ENCODE results near the gene GALNT4.

The GALNT4 gene

DNA sequence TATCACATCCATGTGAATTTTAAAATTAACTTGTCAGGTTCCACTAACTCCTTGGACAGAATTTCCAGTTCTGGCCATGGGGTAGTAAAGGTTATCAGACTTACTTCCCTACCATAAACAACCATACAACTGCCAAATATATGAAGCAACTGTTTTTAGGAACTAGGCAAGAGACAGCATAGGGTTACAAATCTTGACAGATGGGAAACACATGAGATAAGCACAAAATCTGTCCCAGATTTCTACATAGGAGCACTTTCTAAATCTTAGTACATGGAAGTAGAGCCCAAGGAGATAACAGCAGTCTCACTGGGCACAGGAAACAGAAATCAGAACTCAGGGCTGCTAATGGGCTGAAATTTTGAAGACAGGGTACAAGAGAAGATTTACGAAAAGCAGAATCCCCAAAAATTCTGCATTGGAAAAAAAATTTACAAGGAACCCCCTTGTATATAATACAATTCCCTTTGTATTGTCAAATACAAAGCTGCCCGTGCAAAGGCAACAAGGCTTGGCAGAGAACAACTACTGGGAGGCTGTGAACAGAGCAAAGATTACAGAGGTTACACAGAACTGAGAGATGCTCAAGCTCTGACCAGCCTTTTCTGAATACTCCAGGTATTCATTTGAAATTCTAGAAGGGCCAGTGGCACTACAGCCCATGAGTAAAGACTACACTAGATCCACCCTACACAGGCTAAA lies 43.2 kb downstream of the GALNT4 start:
- H3K27me3 ChIP-seq (ENCODE audit: control insufficient read depth, insufficient read depth, low read length): no peaks in the 10 kb centered on the region
- H3K36me3 ChIP-seq (ENCODE audit: control insufficient read depth, insufficient read depth, low read length): no peaks in the 10 kb centered on the region
- H3K4me1 ChIP-seq (ENCODE audit: control insufficient read depth, insufficient read depth, low read length): no peaks in the 10 kb centered on the region
- no peaks in the 10 kb centered on the region for H3K9me3 ChIP-seq (ENCODE audit: control insufficient read depth, low read length)
- H3K4me3 ChIP-seq (ENCODE audit: low read length): no peak overlapping the region
- H3K9ac ChIP-seq (ENCODE audit: low read length): no peak overlapping the region

- Histone ChIP-seq H3K9me3 (ENCODE audit: control insufficient read depth, low read length) (no peaks in the 10 kb centered on the region), H3K4me3 (ENCODE audit: low read length) (no peak overlapping the region), H3K27me3 (ENCODE audit: control insufficient read depth, insufficient read depth, low read length) (no peaks in the 10 kb centered on the region), H3K4me1 (ENCODE audit: control insufficient read depth, insufficient read depth, low read length) (peaks cover 6% of the 10 kb centered on the region), H3K9ac (ENCODE audit: low read length) (no peak overlapping the region), H3K36me3 (ENCODE audit: control insufficient read depth, insufficient read depth, low read length) (no peaks in the 10 kb centered on the region)
Observed at GRCh38 chr12:89479982-89480381, 44.6 kb downstream of the GALNT4 start.

GRCh38 chr12:89477633-89478279 lies 46.8 kb downstream of the GALNT4 start:
- Histone ChIP-seq H3K27me3 (ENCODE audit: control insufficient read depth, insufficient read depth, low read length) (no peaks in the 10 kb centered on the region), H3K36me3 (ENCODE audit: control insufficient read depth, insufficient read depth, low read length) (no peaks in the 10 kb centered on the region), H3K9me3 (ENCODE audit: control insufficient read depth, low read length) (no peaks in the 10 kb centered on the region), H3K9ac (ENCODE audit: low read length) (no peak overlapping the region), H3K4me1 (ENCODE audit: control insufficient read depth, insufficient read depth, low read length) (peaks cover 7% of the 10 kb centered on the region), H3K4me3 (ENCODE audit: low read length) (no peak overlapping the region)

GRCh38 chr12:89476904-89477595 lies 47.5 kb downstream of the GALNT4 start:
- Histone ChIP-seq H3K9ac (ENCODE audit: low read length) (no peak overlapping the region), H3K36me3 (ENCODE audit: control insufficient read depth, insufficient read depth, low read length) (no peaks in the 10 kb centered on the region), H3K4me1 (ENCODE audit: control insufficient read depth, insufficient read depth, low read length) (peaks cover 7% of the 10 kb centered on the region), H3K27me3 (ENCODE audit: control insufficient read depth, insufficient read depth, low read length) (no peaks in the 10 kb centered on the region), H3K4me3 (ENCODE audit: low read length) (no peak overlapping the region), H3K9me3 (ENCODE audit: control insufficient read depth, low read length) (no peaks in the 10 kb centered on the region)

- Histone ChIP-seq H3K9ac (ENCODE audit: low read length) (no peak overlapping the region), H3K27me3 (ENCODE audit: control insufficient read depth, insufficient read depth, low read length) (no peaks in the 10 kb centered on the region), H3K9me3 (ENCODE audit: control insufficient read depth, low read length) (no peaks in the 10 kb centered on the region), H3K4me1 (ENCODE audit: control insufficient read depth, insufficient read depth, low read length) (peaks cover 9% of the 10 kb centered on the region), H3K4me3 (ENCODE audit: low read length) (no peak overlapping the region), H3K36me3 (ENCODE audit: control insufficient read depth, insufficient read depth, low read length) (no peaks in the 10 kb centered on the region)
Observed at GRCh38 chr12:89476232-89476631, 48.4 kb downstream of the GALNT4 start.

GRCh38 chr12:89475203-89475990 lies 49.2 kb downstream of the GALNT4 start:
- Histone ChIP-seq H3K9me3 (ENCODE audit: control insufficient read depth, low read length) (no peaks in the 10 kb centered on the region), H3K27me3 (ENCODE audit: control insufficient read depth, insufficient read depth, low read length) (no peaks in the 10 kb centered on the region), H3K4me3 (ENCODE audit: low read length) (no peak overlapping the region), H3K4me1 (ENCODE audit: control insufficient read depth, insufficient read depth, low read length) (peaks cover 17% of the 10 kb centered on the region), H3K9ac (ENCODE audit: low read length) (no peak overlapping the region), H3K36me3 (ENCODE audit: control insufficient read depth, insufficient read depth, low read length) (no peaks in the 10 kb centered on the region)

GRCh38 chr12:89474615-89475014 lies 50.0 kb downstream of the GALNT4 start:
- no peak overlapping the region for H3K4me3 ChIP-seq (ENCODE audit: low read length)
- no peaks in the 10 kb centered on the region for H3K27me3 ChIP-seq (ENCODE audit: control insufficient read depth, insufficient read depth, low read length)
- no peaks in the 10 kb centered on the region for H3K36me3 ChIP-seq (ENCODE audit: control insufficient read depth, insufficient read depth, low read length)
- peaks cover 17% of the 10 kb centered on the region for H3K4me1 ChIP-seq (ENCODE audit: control insufficient read depth, insufficient read depth, low read length)
- no peak overlapping the region for H3K9ac ChIP-seq (ENCODE audit: low read length)
- H3K9me3 ChIP-seq (ENCODE audit: control insufficient read depth, low read length): no peaks in the 10 kb centered on the region
